Measurements from ENCODE around the gene ZNF90.
A peak's percentile ranks its signal among the peaks of the same experiment; 100 is the strongest.

Gene ZNF90

DNA sequence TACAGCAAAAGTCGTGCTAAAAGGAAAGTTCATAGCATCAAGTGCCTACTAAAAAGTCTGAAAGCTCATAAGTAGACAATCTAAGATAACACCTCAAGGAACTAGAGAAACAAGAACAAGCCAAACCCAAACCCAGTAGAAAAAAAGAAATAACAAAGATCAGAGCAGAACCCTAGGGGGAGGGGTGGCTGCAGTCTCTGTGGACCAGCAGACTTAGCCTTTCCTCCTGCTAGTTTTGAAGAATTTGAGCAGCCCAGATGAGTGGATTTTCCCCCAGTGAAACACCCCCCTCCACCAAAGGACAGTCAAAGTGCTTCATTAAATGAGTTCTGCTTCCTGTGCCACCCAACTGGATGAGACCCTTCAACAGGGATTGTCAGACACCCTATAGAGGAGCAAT lies 86.7 kb downstream of the ZNF90 start:
- DNase-seq: no peak
- H3K9me3 ChIP-seq (replicated peaks; ENCODE audit: insufficient read depth, low read length): no peaks in the 10 kb centered on the region

DNA sequence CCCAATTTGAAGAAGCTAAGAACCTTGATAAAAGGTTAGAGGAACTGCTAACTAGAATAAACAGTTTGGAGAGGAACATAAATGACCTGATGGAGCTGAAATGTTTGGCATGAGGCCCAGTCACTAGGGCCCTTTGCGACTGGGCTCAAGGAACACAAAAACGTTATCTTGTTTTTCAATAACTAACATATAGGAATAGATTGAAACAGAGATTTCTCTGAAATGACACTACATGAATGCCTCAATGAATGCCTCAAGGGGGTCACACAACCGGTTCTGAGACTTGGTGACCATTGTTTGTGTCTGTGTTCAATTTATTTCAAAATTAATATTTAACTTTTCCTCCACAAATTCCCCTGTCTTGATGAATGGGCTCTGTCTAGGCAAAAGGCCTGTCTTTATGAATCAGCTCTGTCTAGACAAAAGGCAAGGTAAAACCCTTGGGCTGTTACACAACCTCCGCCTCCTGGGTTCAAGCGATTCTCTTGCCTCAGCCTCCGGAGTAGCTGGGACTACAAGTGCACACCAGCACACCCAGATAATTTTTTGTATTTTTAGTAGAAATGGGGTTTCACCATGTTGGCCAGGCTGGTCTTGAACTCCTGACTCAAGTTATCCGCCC lies 88.3 kb downstream of the ZNF90 start:
- TF ChIP-seq EZH2 (optimal IDR thresholded peaks at IDR 0.05; ENCODE audit: low read depth, low read length) (no peak), EZH2phosphoT487 (IDR thresholded peaks at IDR 0.05; ENCODE audit: low read length) (no peak)
- H3K36me3 ChIP-seq (replicated peaks; ENCODE audit: insufficient read depth, low read length): no peaks in the 10 kb centered on the region
- no peaks in the 10 kb centered on the region for H3K79me2 ChIP-seq (ENCODE audit: low read length)
- no peaks in the 10 kb centered on the region for H4K20me1 ChIP-seq (ENCODE audit: insufficient read depth, low read length)
- H2AFZ ChIP-seq (ENCODE audit: low read length): no peak overlapping the region
- H3K4me1 ChIP-seq (ENCODE audit: low read length): no peaks in the 10 kb centered on the region
- H3K27ac ChIP-seq (ENCODE audit: low read length): no peak overlapping the region
- no peak overlapping the region for H3K9ac ChIP-seq (ENCODE audit: low read length)
- H3K4me2 ChIP-seq (ENCODE audit: low read depth, low read length): no peak overlapping the region
- H3K27me3 ChIP-seq (replicated peaks; ENCODE audit: insufficient read depth, low read length): no peaks in the 10 kb centered on the region
- DNase-seq: no peak
- no peaks in the 10 kb centered on the region for H3K9me3 ChIP-seq (replicated peaks; ENCODE audit: insufficient read depth, low read length)
- no peaks in the 10 kb centered on the region for H3F3A ChIP-seq (ENCODE audit: insufficient read depth, low read length)
- no peak overlapping the region for H3K4me3 ChIP-seq (ENCODE audit: low read length)
- no peaks in the 10 kb centered on the region for H3K9me2 ChIP-seq (replicated peaks; ENCODE audit: insufficient read depth, low read length)

More for the DNA sequence above, 86.7 kb downstream of the ZNF90 start:
- H3K79me2 ChIP-seq (ENCODE audit: low read length): no peaks in the 10 kb centered on the region
- H3F3A ChIP-seq (ENCODE audit: insufficient read depth, low read length): no peaks in the 10 kb centered on the region
- H2AFZ ChIP-seq (ENCODE audit: low read length): no peak overlapping the region
- H3K9ac ChIP-seq (ENCODE audit: low read length): no peak overlapping the region
- no peak overlapping the region for H3K4me3 ChIP-seq (ENCODE audit: low read length)
- no peaks in the 10 kb centered on the region for H3K4me1 ChIP-seq (ENCODE audit: low read length)
- no peaks in the 10 kb centered on the region for H3K9me2 ChIP-seq (replicated peaks; ENCODE audit: insufficient read depth, low read length)
- TF ChIP-seq EZH2 (optimal IDR thresholded peaks at IDR 0.05; ENCODE audit: low read depth, low read length) (no peak), EZH2phosphoT487 (IDR thresholded peaks at IDR 0.05; ENCODE audit: low read length) (no peak)
- TF ChIP-seq, protein P1, sequence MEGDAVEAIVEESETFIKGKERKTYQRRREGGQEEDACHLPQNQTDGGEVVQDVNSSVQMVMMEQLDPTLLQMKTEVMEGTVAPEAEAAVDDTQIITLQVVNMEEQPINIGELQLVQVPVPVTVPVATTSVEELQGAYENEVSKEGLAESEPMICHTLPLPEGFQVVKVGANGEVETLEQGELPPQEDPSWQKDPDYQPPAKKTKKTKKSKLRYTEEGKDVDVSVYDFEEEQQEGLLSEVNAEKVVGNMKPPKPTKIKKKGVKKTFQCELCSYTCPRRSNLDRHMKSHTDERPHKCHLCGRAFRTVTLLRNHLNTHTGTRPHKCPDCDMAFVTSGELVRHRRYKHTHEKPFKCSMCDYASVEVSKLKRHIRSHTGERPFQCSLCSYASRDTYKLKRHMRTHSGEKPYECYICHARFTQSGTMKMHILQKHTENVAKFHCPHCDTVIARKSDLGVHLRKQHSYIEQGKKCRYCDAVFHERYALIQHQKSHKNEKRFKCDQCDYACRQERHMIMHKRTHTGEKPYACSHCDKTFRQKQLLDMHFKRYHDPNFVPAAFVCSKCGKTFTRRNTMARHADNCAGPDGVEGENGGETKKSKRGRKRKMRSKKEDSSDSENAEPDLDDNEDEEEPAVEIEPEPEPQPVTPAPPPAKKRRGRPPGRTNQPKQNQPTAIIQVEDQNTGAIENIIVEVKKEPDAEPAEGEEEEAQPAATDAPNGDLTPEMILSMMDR (IDR thresholded peaks at IDR 0.05; ENCODE audit: low read length): no peak
- no peaks in the 10 kb centered on the region for H4K20me1 ChIP-seq (ENCODE audit: insufficient read depth, low read length)
- no peak overlapping the region for H3K4me2 ChIP-seq (ENCODE audit: low read depth, low read length)
- H3K27me3 ChIP-seq (replicated peaks; ENCODE audit: insufficient read depth, low read length): no peaks in the 10 kb centered on the region
- no peak overlapping the region for H3K27ac ChIP-seq (ENCODE audit: low read length)
- H3K36me3 ChIP-seq (replicated peaks; ENCODE audit: insufficient read depth, low read length): no peaks in the 10 kb centered on the region

DNA sequence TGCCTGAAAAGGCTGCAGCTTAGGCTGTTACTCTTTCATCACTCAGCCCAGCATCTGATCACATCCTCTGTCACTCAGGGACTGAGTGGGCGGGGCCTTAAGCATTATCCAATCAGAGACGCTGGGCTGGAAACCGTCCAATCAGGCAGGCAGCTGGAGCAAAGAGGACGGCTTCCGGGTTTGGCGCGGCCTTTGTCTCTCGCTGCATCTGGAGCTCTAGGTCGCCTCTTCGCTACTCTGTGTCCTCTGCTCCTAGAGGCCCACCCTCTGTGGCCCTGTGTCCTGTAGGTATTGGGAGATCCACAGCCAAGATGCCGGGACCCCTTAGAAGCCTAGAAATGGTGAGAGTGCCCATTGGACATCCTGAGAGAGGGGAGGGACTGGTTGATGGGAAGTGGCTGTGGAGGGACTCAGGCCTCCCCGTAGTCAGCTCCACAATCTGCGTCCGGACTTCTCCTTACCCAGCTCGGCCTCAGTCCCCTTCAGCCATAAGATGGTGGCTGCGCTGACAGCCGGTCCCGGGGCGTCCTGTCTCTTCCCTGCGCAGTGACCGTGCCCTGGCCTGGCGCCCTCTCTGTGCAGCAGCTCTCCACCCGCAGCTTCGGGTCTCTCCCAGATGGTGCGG lies 89.3 kb downstream of the ZNF90 start, which contains the start of gene ZNF486:
Gene ZNF486, plus strand, starts transcription at position 195 of the 625 bp plus-strand sequence. Its CDS starts 117 bp downstream, at position 312.
- H3K79me2 ChIP-seq (ENCODE audit: low read length): no peaks in the 10 kb centered on the region
- H3K27me3 ChIP-seq (replicated peaks; ENCODE audit: insufficient read depth, low read length): no peaks in the 10 kb centered on the region
- TF ChIP-seq, protein P1 (IDR thresholded peaks at IDR 0.05; ENCODE audit: low read length): no peak
- DNase-seq: peak; percentile 72
- H2AFZ ChIP-seq (ENCODE audit: low read length): peak within 1 kb of the TSS; percentile 48
- no peak within 1 kb of the TSS for H3K27ac ChIP-seq (ENCODE audit: low read length)
- H4K20me1 ChIP-seq (ENCODE audit: insufficient read depth, low read length): no peaks in the 10 kb centered on the region
- H3K4me1 ChIP-seq (ENCODE audit: low read length): no peaks in the 10 kb centered on the region
- H3K9me2 ChIP-seq (replicated peaks; ENCODE audit: insufficient read depth, low read length): no peaks in the 10 kb centered on the region
- H3K9ac ChIP-seq (ENCODE audit: low read length): no peak within 1 kb of the TSS
- no peaks in the 10 kb centered on the region for H3K36me3 ChIP-seq (replicated peaks; ENCODE audit: insufficient read depth, low read length)
- H3K4me2 ChIP-seq (ENCODE audit: low read depth, low read length): peak within 1 kb of the TSS; percentile 34
- H3K9me3 ChIP-seq (replicated peaks; ENCODE audit: insufficient read depth, low read length): no peaks in the 10 kb centered on the region
- no peaks in the 10 kb centered on the region for H3F3A ChIP-seq (ENCODE audit: insufficient read depth, low read length)
- H3K4me3 ChIP-seq (ENCODE audit: low read length): peak within 1 kb of the TSS; percentile 55

DNA sequence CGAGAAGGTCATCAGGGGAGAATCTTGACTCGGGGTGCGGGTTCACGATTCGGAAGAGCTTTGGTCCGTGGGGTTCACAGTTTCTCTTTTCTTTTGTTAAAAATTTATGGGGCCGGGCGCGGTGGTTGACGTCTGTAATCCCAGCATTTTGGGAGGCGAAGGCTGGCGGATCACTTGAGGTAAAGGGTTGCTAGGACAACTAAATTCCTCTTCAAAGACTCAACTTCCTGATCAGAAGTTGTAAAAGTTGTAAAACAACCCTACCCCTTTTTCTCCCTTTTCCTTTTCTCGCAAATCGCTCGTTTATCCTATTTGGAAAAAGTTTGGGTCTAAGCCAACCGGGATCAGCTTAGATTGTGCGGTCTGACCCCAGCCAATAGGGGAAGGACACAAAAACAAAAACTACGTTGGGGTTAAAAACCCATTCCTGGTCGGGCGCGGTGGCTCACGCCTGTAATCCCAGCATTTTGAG lies 89.9 kb downstream of the ZNF90 start:
- Histone ChIP-seq H3K4me1 (ENCODE audit: low read length) (no peaks in the 10 kb centered on the region), H3K36me3 (replicated peaks; ENCODE audit: insufficient read depth, low read length) (no peaks in the 10 kb centered on the region), H3K27ac (ENCODE audit: low read length) (no peak overlapping the region), H2AFZ (ENCODE audit: low read length) (peak overlapping the region; percentile 48), H4K20me1 (ENCODE audit: insufficient read depth, low read length) (no peaks in the 10 kb centered on the region), H3K27me3 (replicated peaks; ENCODE audit: insufficient read depth, low read length) (no peaks in the 10 kb centered on the region), H3K9me3 (replicated peaks; ENCODE audit: insufficient read depth, low read length) (no peaks in the 10 kb centered on the region), H3K79me2 (ENCODE audit: low read length) (no peaks in the 10 kb centered on the region), H3K4me2 (ENCODE audit: low read depth, low read length) (peak overlapping the region; percentile 34), H3K4me3 (ENCODE audit: low read length) (peak overlapping the region; percentile 55), H3F3A (ENCODE audit: insufficient read depth, low read length) (no peaks in the 10 kb centered on the region), H3K9ac (ENCODE audit: low read length) (no peak overlapping the region), H3K9me2 (replicated peaks; ENCODE audit: insufficient read depth, low read length) (no peaks in the 10 kb centered on the region)
- TF ChIP-seq EZH2 (optimal IDR thresholded peaks at IDR 0.05; ENCODE audit: low read depth, low read length): no peak
- TF ChIP-seq, protein P1 (IDR thresholded peaks at IDR 0.05; ENCODE audit: low read length): no peak
- no peak for TF ChIP-seq EZH2phosphoT487 (IDR thresholded peaks at IDR 0.05; ENCODE audit: low read length)
- no peak for DNase-seq
